Activated CD8-positive, alpha-beta memory T cell treated with anti-CD3 and anti-CD28 coated beads, Interleukin-2, amount 50 U/mL, for 1 hour (primary cell): ENCODE results near the gene PMEPA1.

Experiments used
- DNase-seq: peaks from one replicate; pipeline ENCODE4 v3.0.0-alpha.2; 2020; ENCODE audit errors: extremely low read depth

Gene PMEPA1, protein sequence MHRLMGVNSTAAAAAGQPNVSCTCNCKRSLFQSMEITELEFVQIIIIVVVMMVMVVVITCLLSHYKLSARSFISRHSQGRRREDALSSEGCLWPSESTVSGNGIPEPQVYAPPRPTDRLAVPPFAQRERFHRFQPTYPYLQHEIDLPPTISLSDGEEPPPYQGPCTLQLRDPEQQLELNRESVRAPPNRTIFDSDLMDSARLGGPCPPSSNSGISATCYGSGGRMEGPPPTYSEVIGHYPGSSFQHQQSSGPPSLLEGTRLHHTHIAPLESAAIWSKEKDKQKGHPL

DNA sequence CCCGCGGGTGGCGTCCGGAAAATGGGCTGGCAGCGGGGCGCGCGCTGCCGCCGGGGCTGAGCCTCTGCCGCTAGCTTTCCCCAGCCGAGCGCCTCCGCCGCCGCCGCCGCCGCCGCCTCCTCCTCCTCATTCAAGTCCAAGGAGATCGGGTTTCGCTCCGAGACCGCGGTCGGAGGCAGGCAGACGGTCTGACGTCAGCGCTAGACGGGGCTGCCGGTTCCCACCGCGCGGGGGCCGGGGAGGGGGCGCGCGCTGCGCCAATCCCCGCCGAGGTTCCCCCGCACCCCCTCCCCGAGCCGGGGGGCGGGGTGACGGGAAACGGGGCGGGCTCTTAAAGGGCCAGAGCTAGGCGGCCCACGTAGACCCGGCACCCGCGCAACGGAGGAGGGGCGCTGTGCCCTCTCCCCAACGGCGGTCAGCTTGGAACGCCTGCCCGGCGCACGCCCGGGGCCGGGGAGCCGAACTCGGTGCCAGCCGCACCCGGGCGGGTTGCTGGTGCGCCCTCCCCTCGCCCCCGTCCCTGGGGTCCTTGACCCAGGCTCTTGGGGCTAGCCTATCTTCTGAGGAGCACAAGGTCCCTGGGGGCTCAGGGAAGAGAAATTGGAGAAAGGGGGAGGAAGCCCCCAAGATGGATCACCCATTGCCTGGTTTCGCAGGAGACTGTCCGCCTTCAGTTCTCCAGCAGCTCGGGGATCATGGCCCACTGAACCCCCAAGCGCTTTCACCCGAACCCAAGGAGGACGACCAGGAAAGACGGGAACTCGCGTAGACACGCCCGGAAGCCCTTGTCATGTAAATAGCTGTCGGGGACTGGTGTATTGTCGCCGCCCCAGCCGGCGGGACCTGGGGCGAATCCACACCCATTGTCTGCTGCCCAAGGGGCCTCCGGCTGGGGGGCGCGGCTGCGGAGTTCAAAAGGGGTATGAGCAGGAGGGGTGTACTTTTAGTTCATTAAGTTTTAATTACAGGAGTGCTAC, at the start of gene PMEPA1:
PMEPA1 (minus strand) TSS at position 193 of the 977 bp plus-strand sequence. CDS start 433 bp downstream, outside the sequence.
- DNase-seq = peak; percentile 88

GRCh38 chr20:57757767-57758166, 48.0 kb upstream of the PMEPA1 start:
- DNase-seq = no peak

- no peak for DNase-seq
Observed at GRCh38 chr20:57756921-57757320, 47.1 kb upstream of the PMEPA1 start.

GRCh38 chr20:57756213-57756612, 46.4 kb upstream of the PMEPA1 start:
- DNase-seq = no peak

DNA sequence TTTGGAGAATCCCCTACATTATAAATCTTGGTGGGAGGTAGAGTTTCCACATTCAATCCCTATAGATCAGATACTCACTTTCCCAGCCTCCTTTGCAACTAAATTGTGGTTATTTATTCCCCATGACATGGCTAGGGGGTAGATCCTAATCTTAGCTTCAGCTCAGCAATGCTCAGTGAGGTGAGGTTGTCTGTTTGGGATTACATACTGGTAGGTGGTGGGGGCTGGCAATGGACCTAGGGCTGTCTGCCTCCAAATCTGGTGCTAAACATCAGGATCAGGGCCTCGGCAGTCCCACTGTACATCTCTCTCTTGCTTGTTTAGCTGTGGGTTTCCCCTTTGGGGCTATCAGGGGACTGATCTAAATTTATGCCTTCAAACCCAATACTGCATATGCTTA, 45.8 kb upstream of the PMEPA1 start:
- no peak for DNase-seq

GRCh38 chr20:57754190-57754589, 44.4 kb upstream of the PMEPA1 start:
- DNase-seq = no peak

DNA sequence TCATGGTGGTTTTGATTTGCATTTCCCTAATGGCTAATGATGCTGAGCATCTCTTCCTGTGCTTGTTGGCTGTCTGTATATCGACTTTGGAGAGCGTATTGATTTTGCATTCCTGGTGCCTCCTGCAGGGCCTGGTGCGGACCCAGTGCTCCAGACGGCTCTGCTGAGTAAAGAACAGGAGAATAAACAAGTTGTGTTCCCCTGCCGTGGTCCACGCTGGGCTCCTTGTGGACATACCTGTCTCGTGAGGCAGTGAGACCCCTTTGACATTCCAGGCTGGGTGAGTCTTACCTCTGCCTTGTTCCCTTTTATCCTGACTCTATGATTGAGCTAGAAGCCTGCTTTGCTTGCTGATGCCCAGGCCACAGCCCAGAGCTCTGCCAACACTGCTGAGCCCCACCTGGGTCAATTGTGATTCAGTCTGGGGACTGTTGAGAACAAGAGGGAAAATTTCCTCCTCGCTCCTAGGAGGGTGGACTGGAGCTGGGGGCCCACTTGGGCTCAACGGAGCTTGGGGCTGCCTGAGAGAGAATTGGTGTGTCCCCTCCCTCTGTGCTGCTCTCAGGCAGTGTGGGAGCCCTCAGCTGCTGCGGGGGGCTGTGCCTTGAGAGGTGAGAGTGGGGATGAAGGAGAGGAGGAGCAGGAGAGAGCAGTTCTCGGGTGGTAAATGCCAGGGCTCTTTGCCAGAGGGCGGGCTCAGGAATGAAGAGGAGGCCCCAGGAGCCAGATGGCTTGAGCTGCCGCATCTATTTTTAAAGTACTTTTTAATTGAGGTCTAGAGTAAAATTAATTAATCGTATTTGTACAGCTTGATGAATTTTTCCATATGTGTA, 43.7 kb upstream of the PMEPA1 start:
- DNase-seq = no peak

GRCh38 chr20:57751411-57751810, 41.6 kb upstream of the PMEPA1 start:
- no peak for DNase-seq

DNA sequence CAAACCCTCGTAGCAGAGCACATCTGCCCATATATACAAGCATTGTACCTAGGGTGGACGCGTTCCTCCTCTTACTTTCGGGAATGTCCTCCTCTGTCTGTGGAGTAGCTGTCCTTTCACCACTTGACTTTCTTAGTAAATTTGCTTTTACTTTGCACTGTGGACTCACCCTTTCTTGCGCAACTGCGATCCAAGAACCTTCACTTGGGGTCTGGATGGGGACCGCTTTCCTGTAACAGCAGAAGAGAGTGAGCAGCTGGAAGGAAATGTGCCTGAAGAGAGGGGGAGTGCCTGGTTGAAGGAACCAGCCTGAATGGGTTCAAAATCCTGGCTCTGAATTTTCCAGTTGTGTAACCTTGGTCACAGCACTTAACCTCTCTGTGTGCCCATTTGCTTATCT, 40.1 kb upstream of the PMEPA1 start:
- no peak for DNase-seq

DNA sequence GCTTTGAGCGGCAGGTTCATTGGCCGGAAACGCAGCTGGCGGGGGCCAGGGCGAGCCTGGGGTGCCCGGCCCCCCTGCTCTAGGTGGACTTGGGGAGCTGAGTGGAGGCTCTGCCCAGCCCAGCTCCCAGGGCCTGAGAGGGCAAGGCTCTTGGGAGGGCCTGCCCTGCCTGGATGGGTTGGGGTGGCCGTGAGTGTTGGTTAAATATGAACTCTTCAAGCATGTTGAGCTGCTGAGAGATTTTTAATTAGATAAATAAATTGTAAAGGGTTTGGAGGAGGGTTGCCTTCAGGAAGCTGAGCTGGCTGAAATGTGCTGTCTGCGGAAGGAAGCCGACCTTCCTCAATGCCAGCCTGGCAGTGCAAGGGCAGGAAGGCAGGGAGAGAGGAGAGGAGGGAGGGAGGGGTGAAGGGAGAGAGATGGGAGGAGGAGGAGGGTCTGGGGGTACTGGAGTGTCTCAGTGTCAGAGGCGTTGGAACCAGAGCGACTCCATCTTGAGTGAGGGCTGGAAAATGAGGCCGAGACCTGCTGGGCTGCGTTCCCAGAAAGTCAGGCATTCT, 39.4 kb upstream of the PMEPA1 start:
- DNase-seq = no peak

GRCh38 chr20:57748601-57749130, 38.9 kb upstream of the PMEPA1 start:
- peak; percentile 29 for DNase-seq

DNA sequence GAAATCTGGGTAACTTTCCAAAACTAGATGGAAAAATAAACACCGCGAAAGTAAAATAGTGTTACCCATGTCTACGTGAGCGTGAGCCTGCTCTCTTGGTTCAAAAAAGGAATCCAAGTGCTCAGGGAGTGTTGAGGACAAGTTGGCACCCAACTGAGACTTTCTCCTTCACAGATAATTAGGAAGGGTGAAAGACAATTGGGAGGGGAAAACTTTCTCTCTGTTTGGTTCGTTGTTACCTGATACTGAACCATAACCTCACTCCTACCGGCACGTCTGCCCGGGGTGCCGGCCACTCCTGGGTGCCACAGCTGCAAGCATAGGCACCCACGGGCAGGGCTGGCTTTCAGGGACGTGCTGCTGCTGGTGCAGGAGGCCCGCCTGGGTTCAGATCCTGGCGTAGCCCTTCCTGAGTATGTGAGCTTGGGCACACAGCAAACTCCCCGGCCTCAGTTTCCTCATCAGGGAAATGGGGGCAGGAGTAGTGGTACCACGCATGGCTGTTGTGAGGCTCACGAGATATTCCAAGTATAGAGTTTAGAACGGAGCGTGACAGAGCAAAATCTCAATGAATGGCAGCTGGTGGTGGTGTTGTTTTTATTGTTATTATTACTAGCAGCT, 38.2 kb upstream of the PMEPA1 start:
- DNase-seq = no peak

DNA sequence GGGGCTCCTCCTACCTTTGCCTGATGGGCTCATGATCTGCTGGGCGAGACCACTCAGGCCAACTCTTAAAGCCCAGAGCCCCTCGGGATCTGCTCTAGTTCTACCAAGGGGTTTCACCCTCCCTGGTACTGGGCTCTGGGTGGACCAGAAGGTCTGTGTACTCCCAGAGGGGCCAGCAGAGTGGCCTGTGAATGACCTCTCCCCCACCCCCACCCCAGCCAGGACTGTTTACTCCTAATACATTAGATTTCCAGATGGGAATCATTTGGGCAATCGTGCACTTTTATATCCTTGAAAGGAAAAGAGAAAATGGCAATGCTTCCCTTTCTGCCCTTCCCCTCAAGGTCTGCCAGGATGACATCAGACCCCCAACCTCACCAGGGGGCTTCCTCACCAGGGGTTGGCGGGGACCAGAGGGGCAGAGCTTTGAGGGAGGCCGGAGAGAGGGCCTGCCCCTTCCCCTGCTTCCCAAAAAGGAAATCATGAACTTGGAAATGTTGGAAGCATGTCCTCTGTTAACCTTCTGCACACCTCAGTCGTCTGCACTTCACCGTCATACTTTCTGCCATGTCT, 37.1 kb upstream of the PMEPA1 start:
- no peak for DNase-seq

GRCh38 chr20:57746201-57746600, 36.4 kb upstream of the PMEPA1 start:
- DNase-seq = no peak

DNA sequence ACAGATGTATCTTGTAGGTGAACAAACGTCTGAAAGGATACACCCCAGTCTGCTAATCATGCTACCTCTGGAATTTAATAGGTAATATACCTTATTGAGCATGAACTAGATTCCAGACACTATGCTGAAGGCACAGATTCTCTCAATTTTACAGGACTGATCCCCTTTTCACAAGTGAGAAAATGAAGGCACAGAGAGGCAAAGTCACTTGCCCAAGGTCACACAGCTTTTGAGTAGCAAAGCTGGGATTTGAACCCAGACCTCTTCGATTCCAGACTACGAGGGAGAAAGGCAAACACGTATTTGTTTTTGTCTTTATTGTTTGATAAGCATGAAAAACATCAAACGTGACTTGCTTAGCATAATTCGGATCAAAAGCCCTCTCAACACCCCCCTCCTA, 34.4 kb upstream of the PMEPA1 start:
- DNase-seq = no peak

DNA sequence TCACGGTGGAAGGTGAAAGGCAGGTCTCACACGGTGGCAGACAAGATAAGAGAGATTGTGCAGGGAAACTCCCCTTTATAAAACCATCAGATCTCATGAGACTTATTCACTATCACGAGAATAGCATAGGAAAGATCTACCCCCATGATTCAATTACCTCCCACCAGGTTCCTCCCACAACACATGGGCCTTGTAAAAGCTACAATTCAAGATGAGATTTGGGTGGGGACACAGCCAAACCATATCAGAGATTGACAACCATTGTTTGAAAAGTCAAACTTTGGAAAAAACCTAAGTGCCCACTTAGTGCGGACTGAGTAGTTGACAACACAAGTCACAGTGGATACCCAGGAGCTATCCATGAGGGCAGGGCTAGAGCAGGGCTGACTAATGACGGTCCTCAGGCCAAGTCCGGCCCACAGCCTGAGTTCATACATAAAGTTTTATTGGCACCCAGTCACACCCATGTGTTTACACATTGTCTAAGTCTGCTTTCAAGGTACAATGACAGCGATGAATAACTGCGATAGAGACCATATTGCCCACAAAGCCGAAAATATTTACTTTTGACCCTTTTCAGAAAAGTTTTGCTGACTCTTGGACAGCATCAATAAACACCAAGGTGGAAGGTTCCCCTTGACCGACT, 33.8 kb upstream of the PMEPA1 start:
- no peak for DNase-seq

DNA sequence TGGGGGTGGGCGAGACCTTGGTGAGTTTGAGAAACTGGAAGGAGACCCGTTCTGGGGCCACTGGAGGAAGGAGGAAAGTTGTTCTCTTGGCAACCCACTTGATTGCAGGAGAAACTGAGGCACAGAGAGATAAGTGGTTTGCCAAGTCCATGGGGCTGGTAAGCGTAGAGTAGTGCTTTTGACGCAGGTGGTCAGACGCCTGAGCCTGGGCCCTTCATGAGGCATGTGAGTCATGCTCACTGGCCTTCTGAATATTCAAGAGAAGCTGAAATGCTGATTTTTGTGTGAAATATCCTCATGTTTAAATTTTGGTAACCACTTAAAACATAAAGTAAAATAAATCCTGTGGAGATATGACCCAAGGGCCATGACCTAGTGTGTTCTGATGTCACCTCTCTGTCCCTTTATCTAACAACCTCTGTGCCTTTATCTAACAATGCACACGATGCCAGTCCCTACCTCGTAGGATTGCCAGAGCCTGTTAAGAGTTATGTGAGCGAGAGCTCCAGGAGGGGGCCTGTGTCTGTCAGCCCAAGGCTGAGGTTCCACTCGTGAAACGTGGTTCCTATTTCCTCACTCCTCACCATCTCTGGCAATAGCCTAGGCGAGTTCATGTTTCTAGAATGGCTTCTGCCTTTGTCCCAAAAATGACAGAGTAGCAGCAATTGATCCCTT, 32.8 kb upstream of the PMEPA1 start:
- DNase-seq = no peak

DNA sequence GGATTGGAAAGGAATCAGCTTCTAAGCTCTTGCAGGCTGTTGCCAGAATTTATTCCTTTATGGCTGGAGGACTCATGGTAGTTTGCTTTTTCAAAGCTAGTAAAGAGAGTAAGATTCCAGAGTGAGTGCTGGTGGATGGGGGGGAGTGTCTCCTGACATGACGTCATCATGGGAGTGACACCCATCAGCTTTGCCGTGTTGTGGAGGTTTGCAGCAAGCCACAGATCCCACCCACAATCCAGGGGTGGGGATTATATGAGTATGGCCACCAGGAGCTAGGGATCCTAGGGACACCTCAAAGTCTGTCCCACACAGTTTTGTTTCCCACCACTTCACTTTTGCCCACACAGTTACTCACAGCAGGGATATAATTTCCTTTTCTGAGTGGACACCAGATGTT, 28.7 kb upstream of the PMEPA1 start:
- DNase-seq = no peak

- no peak for DNase-seq
Observed at GRCh38 chr20:57738053-57738452, 28.2 kb upstream of the PMEPA1 start.

DNA sequence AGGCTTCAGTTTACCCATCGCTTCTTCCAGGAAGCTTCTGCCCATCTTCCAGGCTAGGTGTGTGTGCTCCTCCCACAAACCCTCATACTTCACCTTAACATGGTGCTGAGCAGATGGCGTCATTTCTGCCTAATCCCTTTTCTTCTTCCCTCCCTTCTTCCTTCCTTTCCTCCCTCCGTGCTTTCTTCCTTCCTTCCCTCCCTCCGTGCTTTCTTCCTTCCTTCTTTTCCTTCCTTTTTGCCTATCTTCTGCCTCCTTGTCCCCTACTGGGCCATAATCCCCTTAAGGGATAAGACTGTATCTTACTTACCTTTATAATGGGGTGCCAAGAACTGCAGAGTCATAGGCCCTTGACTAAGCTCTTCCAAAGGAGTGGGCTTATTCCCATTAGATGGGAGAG, 27.5 kb upstream of the PMEPA1 start:
- no peak for DNase-seq
